Hepatocyte (in vitro differentiated cells): ENCODE data around the gene CDC20B.

Experiments
- EZH2 ChIP-seq: fragments of 200-600 bp; sonication (generic); IDR thresholded peaks from 2 replicates; pipeline ENCODE4 v1.6.1; 2016; ENCODE audit warnings: antibody characterized with exemption, mild to moderate bottlenecking, borderline replicate concordance
- TF ChIP-seq, protein P1 (sequence below): fragments of 200-600 bp; sonication (generic); IDR thresholded peaks from 2 replicates; pipeline ENCODE4 v1.5.1; 2016; ENCODE audit warnings: antibody characterized with exemption, mild to moderate bottlenecking; ENCODE audit not compliant: poor library complexity

DNA sequence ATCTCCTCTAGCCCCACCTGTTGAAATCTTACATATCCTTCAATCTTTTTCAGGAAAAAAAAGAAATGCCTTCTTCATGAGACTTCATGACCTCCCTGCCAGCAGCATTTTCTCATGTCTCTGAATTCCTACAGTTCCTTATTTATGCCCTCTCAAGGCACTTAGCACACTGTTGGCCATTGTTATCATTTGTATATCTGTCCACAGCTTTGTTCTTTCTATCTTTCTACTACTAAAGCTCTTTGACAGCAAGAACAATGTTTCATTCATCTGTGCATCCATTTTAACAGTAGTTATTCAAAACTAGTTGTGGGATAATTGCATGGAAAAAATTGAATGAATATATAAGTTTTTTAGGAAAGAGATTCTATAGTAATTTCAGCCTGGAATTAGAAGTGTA is 91.4 kb downstream of the CDC20B start:
- TF ChIP-seq, protein P1, sequence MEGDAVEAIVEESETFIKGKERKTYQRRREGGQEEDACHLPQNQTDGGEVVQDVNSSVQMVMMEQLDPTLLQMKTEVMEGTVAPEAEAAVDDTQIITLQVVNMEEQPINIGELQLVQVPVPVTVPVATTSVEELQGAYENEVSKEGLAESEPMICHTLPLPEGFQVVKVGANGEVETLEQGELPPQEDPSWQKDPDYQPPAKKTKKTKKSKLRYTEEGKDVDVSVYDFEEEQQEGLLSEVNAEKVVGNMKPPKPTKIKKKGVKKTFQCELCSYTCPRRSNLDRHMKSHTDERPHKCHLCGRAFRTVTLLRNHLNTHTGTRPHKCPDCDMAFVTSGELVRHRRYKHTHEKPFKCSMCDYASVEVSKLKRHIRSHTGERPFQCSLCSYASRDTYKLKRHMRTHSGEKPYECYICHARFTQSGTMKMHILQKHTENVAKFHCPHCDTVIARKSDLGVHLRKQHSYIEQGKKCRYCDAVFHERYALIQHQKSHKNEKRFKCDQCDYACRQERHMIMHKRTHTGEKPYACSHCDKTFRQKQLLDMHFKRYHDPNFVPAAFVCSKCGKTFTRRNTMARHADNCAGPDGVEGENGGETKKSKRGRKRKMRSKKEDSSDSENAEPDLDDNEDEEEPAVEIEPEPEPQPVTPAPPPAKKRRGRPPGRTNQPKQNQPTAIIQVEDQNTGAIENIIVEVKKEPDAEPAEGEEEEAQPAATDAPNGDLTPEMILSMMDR, result no peak
- no peak for TF ChIP-seq EZH2
